ENCODE data around the gene CFAP77. TPM values are rescaled to one million over a fixed set of nuclear protein-coding genes. Genes with fewer than 3 reads are reported as not detected.

The CFAP77 gene
- total RNA-seq (2021): not detected in 2 replicates
- Bru-seq, nascent RNA: percentile 5 among the genes with signal in this experiment
- percentile 10 among the genes with signal in this experiment for BruChase-seq, experiment 1, labeled RNA remaining after a 2-hour chase
- BruChase-seq, experiment 2, labeled RNA remaining after a 6-hour chase: percentile 10 among the genes with signal in this experiment
- long read RNA-seq: 0 reads

GRCh38 chr9:132409828-132410528 is at the start of gene CFAP77:
Gene CFAP77 (plus strand): TSS chr9:132410211. CDS start chr9:132410272, 61 bp downstream.
- peaks cover 8% of the 10 kb centered on the region for H3K4me1 ChIP-seq (ENCODE audit: insufficient read depth, low read length, poor library complexity, severe bottlenecking)
- BruUV-seq (replicated peaks): no TSS peak
- ChIA-PET POLR2A (ENCODE audit: low non-redundant PET) (no interaction called here), CTCF (interaction anchor here (0.6 kb wide), 2 partner anchors 8 to 533 kb away, joined by 4 to 8 read pairs; no protein-coding TSS in a partner anchor)
- H3K27me3 ChIP-seq (replicated peaks; ENCODE audit: insufficient read depth, low read depth, low read length, poor library complexity): peaks cover 58% of the 10 kb centered on the region
- peak; percentile 71 for DNase-seq (ENCODE audit: low spot score)
- no peaks in the 10 kb centered on the region for H3K36me3 ChIP-seq (ENCODE audit: insufficient read depth, low read length, poor library complexity, severe bottlenecking)
- H3K9me3 ChIP-seq (ENCODE audit: low read depth, low read length, poor library complexity, severe bottlenecking): no peaks in the 10 kb centered on the region
- intact Hi-C loops (cut with micrococcal nuclease; ENCODE audit: unreplicated experiment): loop anchor here (5.0 kb wide), 2 partner anchors 97 to 392 kb away; no protein-coding TSS in a partner anchor
- peak within 1 kb of the TSS; percentile 46 for H3K27ac ChIP-seq (ENCODE audit: low read depth, low read length, poor library complexity, severe bottlenecking)
- H3K4me3 ChIP-seq (ENCODE audit: low read depth, low read length, poor library complexity, severe bottlenecking): peak within 1 kb of the TSS; percentile 45
- TF ChIP-seq CTCF (conservative IDR thresholded peaks at IDR 0.05; ENCODE audit: low read depth, low read length): no peak
- no peak for TF ChIP-seq EZH2 (IDR thresholded peaks at IDR 0.05; ENCODE audit: borderline replicate concordance, low read depth, low read length, poor library complexity, severe bottlenecking)

DNA sequence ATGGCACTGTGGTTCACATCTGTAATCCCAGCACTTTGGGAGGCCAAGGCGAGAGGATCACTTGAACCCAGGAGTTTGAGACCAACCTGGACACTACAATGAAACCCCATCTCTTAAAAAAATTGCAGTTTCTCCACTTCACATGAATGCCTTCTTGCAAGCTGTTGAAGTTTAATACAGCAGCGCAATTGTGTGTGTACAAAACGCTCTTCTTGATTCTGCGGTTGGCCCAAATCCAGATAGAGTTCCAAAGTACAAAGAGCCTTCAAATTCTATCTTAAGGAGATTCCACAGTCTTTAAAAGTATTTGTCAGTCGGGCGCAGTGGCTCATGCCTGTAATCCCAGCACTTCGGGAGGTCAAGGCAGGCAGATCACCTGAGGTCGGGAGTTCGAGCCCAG is 45.9 kb upstream of the CFAP77 start:
- intact Hi-C loops (cut with micrococcal nuclease; ENCODE audit: unreplicated experiment): no loop called here
- Histone ChIP-seq H3K27me3 (replicated peaks; ENCODE audit: insufficient read depth, low read depth, low read length, poor library complexity) (no peaks in the 10 kb centered on the region), H3K4me1 (ENCODE audit: insufficient read depth, low read length, poor library complexity, severe bottlenecking) (no peaks in the 10 kb centered on the region), H3K27ac (ENCODE audit: low read depth, low read length, poor library complexity, severe bottlenecking) (no peak overlapping the region), H3K4me3 (ENCODE audit: low read depth, low read length, poor library complexity, severe bottlenecking) (no peak overlapping the region), H3K9me3 (ENCODE audit: low read depth, low read length, poor library complexity, severe bottlenecking) (no peaks in the 10 kb centered on the region), H3K36me3 (ENCODE audit: insufficient read depth, low read length, poor library complexity, severe bottlenecking) (no peaks in the 10 kb centered on the region)
- CTCF ChIA-PET: no interaction called here
- no TSS peak for BruUV-seq (replicated peaks)
- DNase-seq (ENCODE audit: low spot score): no peak
- TF ChIP-seq EZH2 (IDR thresholded peaks at IDR 0.05; ENCODE audit: borderline replicate concordance, low read depth, low read length, poor library complexity, severe bottlenecking) (no peak), CTCF (conservative IDR thresholded peaks at IDR 0.05; ENCODE audit: low read depth, low read length) (no peak)
- POLR2A ChIA-PET (ENCODE audit: low non-redundant PET): no interaction called here

GRCh38 chr9:132365986-132366385 is 44.0 kb upstream of the CFAP77 start:
- Histone ChIP-seq H3K4me3 (ENCODE audit: low read depth, low read length, poor library complexity, severe bottlenecking) (no peak overlapping the region), H3K27ac (ENCODE audit: low read depth, low read length, poor library complexity, severe bottlenecking) (no peak overlapping the region), H3K27me3 (replicated peaks; ENCODE audit: insufficient read depth, low read depth, low read length, poor library complexity) (no peaks in the 10 kb centered on the region), H3K4me1 (ENCODE audit: insufficient read depth, low read length, poor library complexity, severe bottlenecking) (no peaks in the 10 kb centered on the region), H3K36me3 (ENCODE audit: insufficient read depth, low read length, poor library complexity, severe bottlenecking) (no peaks in the 10 kb centered on the region), H3K9me3 (ENCODE audit: low read depth, low read length, poor library complexity, severe bottlenecking) (no peaks in the 10 kb centered on the region)
- TF ChIP-seq CTCF (conservative IDR thresholded peaks at IDR 0.05; ENCODE audit: low read depth, low read length) (no peak), EZH2 (IDR thresholded peaks at IDR 0.05; ENCODE audit: borderline replicate concordance, low read depth, low read length, poor library complexity, severe bottlenecking) (no peak)
- intact Hi-C loops (cut with micrococcal nuclease; ENCODE audit: unreplicated experiment): no loop called here
- CTCF ChIA-PET: no interaction called here
- POLR2A ChIA-PET (ENCODE audit: low non-redundant PET): no interaction called here
- no TSS peak for BruUV-seq (replicated peaks)
- no peak for DNase-seq (ENCODE audit: low spot score)

All from A673 (cell line).